Glutamatergic neuron (in vitro differentiated cells): ENCODE data around the gene VIPAS39. TPM values are rescaled to one million over a fixed set of nuclear protein-coding genes. Genes with fewer than 3 reads are reported as not detected.

Experiments
- DNase-seq: peaks from one replicate; pipeline ENCODE4 v3.0.0; 2022
- H3K27ac Mint-ChIP-seq: one replicate; pipeline ENCODE4 v1.8.0; 2020; ENCODE audit warnings: mild to moderate bottlenecking, mixed read lengths, inconsistent platforms; ENCODE audit not compliant: unreplicated experiment
- H3K27me3 Mint-ChIP-seq: one replicate; pipeline ENCODE4 v1.8.0; 2020; ENCODE audit warnings: mild to moderate bottlenecking, moderate library complexity, mixed read lengths, inconsistent platforms; ENCODE audit not compliant: unreplicated experiment
- H3K36me3 Mint-ChIP-seq: one replicate; pipeline ENCODE4 v1.8.0; 2020; ENCODE audit warnings: mild to moderate bottlenecking, mixed read lengths, inconsistent platforms; ENCODE audit not compliant: unreplicated experiment
- H3K4me1 Mint-ChIP-seq: one replicate; pipeline ENCODE4 v1.8.0; 2020; ENCODE audit warnings: mild to moderate bottlenecking, low read depth, mixed read lengths, inconsistent platforms; ENCODE audit not compliant: unreplicated experiment
- H3K4me3 Mint-ChIP-seq: one replicate; pipeline ENCODE4 v1.8.0; 2020; ENCODE audit warnings: mild to moderate bottlenecking, mixed read lengths, inconsistent platforms; ENCODE audit not compliant: unreplicated experiment
- H3K9me3 Mint-ChIP-seq: one replicate; pipeline ENCODE4 v1.8.0; 2020; ENCODE audit warnings: mild to moderate bottlenecking, moderate library complexity, mixed read lengths, inconsistent platforms; ENCODE audit not compliant: unreplicated experiment
- total RNA-seq: library from RNA; stranded (reverse); fragmentation: NEBNext Ultra II Directional; extraction: Animal tissue kit (Norgen Biotek cat#: 25700); gene quantifications from one replicate; pipeline ENCODE4 v1.2.1, GENCODE V29; 2021; ENCODE audit not compliant: unreplicated experiment
- TF ChIP-seq, protein P1 (sequence below): fragments of 200-600 bp; sonication (generic); IDR thresholded peaks from one replicate; pipeline ENCODE4 v1.5.0; 2021; ENCODE audit not compliant: partially characterized antibody, unreplicated experiment

The VIPAS39 gene
- total RNA-seq, 1 donor from 2014 or later = 31.6 TPM

GRCh38 chr14:77459072-77459723, 1.8 kb upstream of the VIPAS39 start:
- H3K9me3 Mint-ChIP-seq = peaks cover 5% of the 10 kb centered on the region
- H3K27me3 Mint-ChIP-seq = peaks cover 2% of the 10 kb centered on the region

GRCh38 chr14:77458249-77458950, 999 bp upstream of the VIPAS39 start:
- peak overlapping the region; percentile 100 for H3K4me3 Mint-ChIP-seq
- H3K9me3 Mint-ChIP-seq = peaks cover 5% of the 10 kb centered on the region
- H3K36me3 Mint-ChIP-seq = no peaks in the 10 kb centered on the region
- peak overlapping the region; percentile 100 for H3K27ac Mint-ChIP-seq
- H3K27me3 Mint-ChIP-seq = peaks cover 2% of the 10 kb centered on the region
- TF ChIP-seq, protein P1, sequence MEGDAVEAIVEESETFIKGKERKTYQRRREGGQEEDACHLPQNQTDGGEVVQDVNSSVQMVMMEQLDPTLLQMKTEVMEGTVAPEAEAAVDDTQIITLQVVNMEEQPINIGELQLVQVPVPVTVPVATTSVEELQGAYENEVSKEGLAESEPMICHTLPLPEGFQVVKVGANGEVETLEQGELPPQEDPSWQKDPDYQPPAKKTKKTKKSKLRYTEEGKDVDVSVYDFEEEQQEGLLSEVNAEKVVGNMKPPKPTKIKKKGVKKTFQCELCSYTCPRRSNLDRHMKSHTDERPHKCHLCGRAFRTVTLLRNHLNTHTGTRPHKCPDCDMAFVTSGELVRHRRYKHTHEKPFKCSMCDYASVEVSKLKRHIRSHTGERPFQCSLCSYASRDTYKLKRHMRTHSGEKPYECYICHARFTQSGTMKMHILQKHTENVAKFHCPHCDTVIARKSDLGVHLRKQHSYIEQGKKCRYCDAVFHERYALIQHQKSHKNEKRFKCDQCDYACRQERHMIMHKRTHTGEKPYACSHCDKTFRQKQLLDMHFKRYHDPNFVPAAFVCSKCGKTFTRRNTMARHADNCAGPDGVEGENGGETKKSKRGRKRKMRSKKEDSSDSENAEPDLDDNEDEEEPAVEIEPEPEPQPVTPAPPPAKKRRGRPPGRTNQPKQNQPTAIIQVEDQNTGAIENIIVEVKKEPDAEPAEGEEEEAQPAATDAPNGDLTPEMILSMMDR = no peak
- DNase-seq = peak; percentile 62
- H3K4me1 Mint-ChIP-seq = peaks cover 13% of the 10 kb centered on the region

More at GRCh38 chr14:77459072-77459723, 1.8 kb upstream of the VIPAS39 start:
- Mint-ChIP-seq H3K27ac (peak overlapping the region; percentile 100), H3K36me3 (no peaks in the 10 kb centered on the region), H3K4me1 (peaks cover 13% of the 10 kb centered on the region), H3K4me3 (peak overlapping the region; percentile 100)
- DNase-seq = peak; percentile 72
- TF ChIP-seq, protein P1 = peak; percentile 71

DNA sequence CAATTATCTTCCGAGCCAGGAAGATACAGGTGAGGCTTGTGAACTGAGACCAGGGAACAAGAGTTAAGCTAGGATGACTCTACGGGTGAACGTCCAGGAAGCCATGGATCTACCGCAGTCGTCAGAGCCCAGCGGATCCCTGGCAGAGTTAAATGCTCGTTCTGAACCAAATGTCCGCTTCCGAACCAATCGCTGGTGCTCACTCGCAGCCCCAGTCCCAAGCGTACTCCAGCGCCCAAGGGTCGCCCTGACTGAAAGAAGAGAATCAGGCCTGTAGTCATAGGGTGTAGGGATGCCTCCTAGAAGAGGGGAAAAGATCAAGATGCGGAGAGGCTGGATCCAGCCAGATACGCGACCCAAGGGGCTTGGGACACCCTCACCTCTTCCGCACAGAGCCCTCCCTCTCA, 283 bp downstream of the VIPAS39 start:
- H3K9me3 Mint-ChIP-seq = peaks cover 5% of the 10 kb centered on the region
- H3K4me3 Mint-ChIP-seq = peak overlapping the region; percentile 100
- H3K27ac Mint-ChIP-seq = peak overlapping the region; percentile 100
- peaks cover 2% of the 10 kb centered on the region for H3K27me3 Mint-ChIP-seq
- H3K4me1 Mint-ChIP-seq = peaks cover 13% of the 10 kb centered on the region
- TF ChIP-seq, protein P1 = no peak
- no peak for DNase-seq
- H3K36me3 Mint-ChIP-seq = no peaks in the 10 kb centered on the region

DNA sequence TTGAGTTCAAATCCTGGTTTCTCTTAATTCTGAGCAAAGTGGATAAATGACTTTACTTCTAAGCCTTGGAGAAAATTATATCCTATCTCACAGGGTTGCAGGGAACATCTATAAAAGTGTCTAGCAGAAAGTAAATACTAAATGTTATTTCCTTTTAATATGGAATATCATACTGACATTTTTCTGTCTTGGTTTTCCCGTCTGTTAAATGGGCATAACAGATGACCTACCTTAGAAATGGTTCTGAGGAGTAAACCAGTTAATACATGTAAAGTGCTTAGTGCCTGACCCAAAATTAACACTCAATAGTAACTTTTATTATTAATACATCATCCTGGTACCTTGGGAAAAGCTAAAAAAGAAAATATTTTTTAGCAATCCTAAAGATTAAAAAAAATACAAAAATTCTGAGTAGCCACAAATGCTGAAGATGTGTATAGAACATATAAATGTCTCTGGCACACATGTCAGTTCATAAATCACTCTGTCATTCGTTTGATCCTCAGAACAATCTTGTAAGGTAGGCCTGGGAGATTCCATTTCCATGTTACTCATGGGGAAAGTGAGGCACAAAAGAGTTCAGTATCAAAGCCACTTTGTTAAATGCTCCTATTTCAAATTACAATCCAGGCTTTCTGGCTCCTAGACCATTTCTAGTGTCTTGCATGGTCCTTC, 1.3 kb downstream of the VIPAS39 start:
- H3K36me3 Mint-ChIP-seq = no peaks in the 10 kb centered on the region
- peak overlapping the region; percentile 100 for H3K4me3 Mint-ChIP-seq
- DNase-seq = no peak
- peaks cover 5% of the 10 kb centered on the region for H3K9me3 Mint-ChIP-seq
- peaks cover 13% of the 10 kb centered on the region for H3K4me1 Mint-ChIP-seq
- peaks cover 2% of the 10 kb centered on the region for H3K27me3 Mint-ChIP-seq
- TF ChIP-seq, protein P1 = no peak
- H3K27ac Mint-ChIP-seq = no peak overlapping the region
